ENCODE results near the gene SH3RF2. TPM values are rescaled to one million over a fixed set of nuclear protein-coding genes. Genes with fewer than 3 reads are reported as not detected.
A peak's percentile ranks its signal among the peaks of the same experiment; 100 is the strongest.
"Not testable (repeated sequence)": the region's sequence is repeated elsewhere in the genome, so short reads cannot be mapped to it uniquely, and the experiment has no call there.

SH3RF2 gene
- total RNA-seq, 1 experiment from 2014 or later, result 1.7 TPM

DNA sequence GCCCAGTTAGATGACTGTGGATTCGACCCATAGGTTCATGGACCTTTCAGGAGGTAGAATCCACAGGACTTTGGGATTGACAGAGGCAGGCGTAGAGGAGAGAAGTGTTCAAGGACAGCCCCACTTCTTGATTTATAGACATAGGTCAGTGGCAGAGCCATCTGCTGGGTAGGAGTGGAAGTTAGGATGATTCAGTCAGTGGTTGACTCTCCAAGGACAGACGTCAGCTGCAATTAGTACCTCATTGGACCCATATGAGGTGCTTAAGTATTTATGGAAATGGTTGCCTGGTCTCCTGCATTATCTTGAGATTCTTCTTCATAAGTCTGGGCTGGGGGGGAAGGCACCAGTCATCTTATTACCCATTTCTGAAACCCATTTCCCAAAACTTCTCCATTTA is 70.9 kb downstream of the SH3RF2 start:
- no peaks in the 10 kb centered on the region for H3K36me3 ChIP-seq (replicated peaks; ENCODE audit: control insufficient read depth, insufficient read depth, low read length)
- no peak overlapping the region for H3K4me3 ChIP-seq (ENCODE audit: insufficient read depth, low read depth, low read length)
- no peaks in the 10 kb centered on the region for H3K27me3 ChIP-seq (ENCODE audit: control insufficient read depth, insufficient read depth, low read length)
- peak; percentile 24 for DNase-seq

DNA sequence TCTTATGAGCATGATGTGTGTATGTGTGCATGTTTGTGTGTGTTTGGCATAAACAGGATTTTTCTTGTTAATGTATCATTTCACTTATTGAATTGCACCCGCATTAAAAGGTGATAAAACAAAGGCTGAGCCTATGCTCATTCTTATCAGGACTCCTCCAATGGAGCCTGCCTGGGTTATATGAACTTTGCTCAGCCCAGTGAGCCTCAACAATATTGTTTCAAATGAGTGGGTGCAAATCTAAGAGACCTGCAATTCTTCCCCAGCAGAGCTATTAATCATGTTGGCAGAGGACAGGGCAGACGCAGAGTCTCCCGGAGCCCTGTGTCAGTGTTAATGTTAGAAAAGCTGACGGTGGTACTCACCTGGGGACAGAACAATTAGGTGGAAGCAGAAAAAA is 71.6 kb downstream of the SH3RF2 start:
- no peak overlapping the region for H3K4me3 ChIP-seq (ENCODE audit: insufficient read depth, low read depth, low read length)
- DNase-seq, result no peak
- H3K36me3 ChIP-seq (replicated peaks; ENCODE audit: control insufficient read depth, insufficient read depth, low read length), result no peaks in the 10 kb centered on the region
- no peaks in the 10 kb centered on the region for H3K27me3 ChIP-seq (ENCODE audit: control insufficient read depth, insufficient read depth, low read length)

DNA sequence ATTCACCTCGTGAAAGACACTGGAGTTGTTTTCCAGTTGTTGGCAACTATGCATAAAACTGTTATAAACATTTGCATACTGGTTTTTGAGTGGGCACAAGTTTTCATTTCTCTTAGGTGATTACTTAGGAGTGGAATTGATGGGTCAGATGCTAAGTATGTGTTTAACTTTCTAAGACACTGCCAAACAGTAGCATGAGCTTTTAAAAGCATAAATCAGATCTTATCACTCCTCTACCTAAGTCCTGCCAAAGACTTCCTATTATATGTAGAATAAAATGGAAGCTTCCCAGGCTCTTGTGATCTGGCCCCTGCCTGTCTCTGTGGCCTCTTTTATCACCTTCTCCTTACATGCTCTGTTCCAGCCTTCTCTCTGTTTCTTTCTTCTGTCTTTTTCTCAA is 72.6 kb downstream of the SH3RF2 start:
- DNase-seq, result no peak
- no peaks in the 10 kb centered on the region for H3K36me3 ChIP-seq (replicated peaks; ENCODE audit: control insufficient read depth, insufficient read depth, low read length)

DNA sequence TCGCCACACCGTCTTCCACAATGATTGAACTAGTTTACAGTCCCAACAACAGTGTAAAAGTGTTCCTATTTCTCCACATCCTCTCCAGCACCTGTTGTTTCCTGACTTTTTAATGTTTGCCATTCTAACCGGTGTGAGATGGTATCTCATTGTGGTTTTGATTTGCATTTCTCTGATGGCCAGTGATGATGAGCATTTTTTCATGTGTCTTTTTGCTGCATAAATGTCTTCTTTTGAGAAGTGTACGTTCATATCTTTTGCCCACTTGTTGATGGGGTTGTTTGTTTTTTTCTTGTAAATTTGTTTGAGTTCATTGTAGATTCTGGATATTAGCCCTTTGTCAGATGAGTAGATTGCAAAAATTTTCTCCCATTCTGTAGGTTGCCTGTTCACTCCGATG is 74.1 kb downstream of the SH3RF2 start:
- not testable (repeated sequence) for H3K4me3 ChIP-seq (ENCODE audit: insufficient read depth, low read depth, low read length); H3K27me3 ChIP-seq (ENCODE audit: control insufficient read depth, insufficient read depth, low read length); DNase-seq; H3K36me3 ChIP-seq (replicated peaks; ENCODE audit: control insufficient read depth, insufficient read depth, low read length)

More for the DNA sequence above, 72.6 kb downstream of the SH3RF2 start:
- Histone ChIP-seq H3K4me3 (ENCODE audit: insufficient read depth, low read depth, low read length) (no peak overlapping the region), H3K27me3 (ENCODE audit: control insufficient read depth, insufficient read depth, low read length) (no peaks in the 10 kb centered on the region)

DNA sequence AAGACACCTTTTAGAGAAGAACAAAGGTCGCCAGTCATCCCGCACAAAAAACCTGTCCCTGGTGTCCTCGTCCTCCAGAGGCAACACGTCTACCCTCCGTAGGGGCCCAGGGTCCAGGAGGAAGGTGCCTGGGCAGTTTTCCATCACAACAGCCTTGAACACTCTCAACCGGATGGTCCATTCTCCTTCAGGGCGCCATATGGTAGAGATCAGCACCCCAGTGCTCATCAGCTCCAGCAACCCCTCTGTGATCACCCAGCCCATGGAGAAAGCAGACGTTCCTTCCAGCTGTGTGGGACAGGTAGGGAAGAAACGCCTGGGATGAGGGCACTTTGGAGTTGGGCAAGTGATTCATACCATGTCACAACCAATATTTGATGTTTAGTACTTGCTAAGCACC is 77.4 kb downstream of the SH3RF2 start:
- H3K27me3 ChIP-seq (ENCODE audit: control insufficient read depth, insufficient read depth, low read length), result no peaks in the 10 kb centered on the region
- H3K36me3 ChIP-seq (replicated peaks; ENCODE audit: control insufficient read depth, insufficient read depth, low read length), result no peaks in the 10 kb centered on the region
- H3K4me3 ChIP-seq (ENCODE audit: insufficient read depth, low read depth, low read length), result no peak overlapping the region
- no peak for DNase-seq

DNA sequence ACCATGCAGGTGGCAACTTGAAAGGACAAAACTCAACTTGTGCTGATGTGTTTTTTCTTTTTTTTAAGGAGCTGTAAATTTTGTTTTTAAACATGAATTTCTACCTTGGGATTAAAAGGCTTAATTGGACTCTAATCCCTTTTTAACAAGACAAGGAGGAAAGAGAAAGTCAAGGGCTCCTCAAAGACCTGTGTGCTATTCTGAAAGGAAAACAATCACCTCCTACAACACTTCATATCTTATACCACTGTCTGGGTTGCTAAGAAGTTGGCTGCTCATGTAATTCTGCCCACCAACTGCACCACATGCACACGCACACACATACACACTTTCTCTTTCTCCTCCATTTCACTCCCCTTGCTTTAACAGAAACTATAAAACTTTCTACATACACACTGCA is 78.6 kb downstream of the SH3RF2 start:
- H3K36me3 ChIP-seq (replicated peaks; ENCODE audit: control insufficient read depth, insufficient read depth, low read length), result no peaks in the 10 kb centered on the region
- H3K27me3 ChIP-seq (ENCODE audit: control insufficient read depth, insufficient read depth, low read length), result no peaks in the 10 kb centered on the region
- H3K4me3 ChIP-seq (ENCODE audit: insufficient read depth, low read depth, low read length), result no peak overlapping the region
- no peak for DNase-seq

DNA sequence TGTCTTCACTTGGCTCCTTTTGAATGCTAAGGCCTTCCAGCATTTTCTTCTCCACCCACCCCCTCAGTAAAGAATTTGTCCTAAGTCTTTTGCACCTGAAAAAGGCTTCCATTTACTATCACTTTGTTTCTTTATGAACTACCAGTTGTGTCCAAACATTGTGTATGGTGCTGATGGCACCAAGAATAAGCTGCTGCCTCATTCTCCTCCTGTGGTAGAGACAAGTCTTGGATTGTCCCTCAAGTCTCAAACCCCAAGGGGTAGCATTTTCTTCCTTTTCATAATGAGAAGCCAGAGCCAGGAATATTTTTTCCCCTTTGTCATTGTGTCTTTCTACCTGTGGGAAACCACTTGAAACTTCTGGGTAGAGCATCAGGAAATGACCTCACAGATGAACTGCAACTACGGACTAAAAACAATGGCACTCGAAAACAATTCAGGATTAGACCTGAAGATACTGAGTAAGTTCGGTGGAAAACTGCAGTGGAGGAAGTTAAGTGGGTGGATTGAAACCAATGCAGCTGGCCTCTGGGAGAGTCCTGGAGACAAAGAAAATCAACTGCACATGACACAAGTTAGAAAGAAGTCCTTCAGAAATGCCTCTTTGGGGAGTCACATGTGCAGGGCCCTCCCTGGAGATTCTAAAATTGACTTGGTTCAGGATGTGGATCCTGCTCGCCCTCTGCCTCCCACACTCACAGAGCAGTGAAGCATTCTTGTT is 80.5 kb downstream of the SH3RF2 start:
- no peaks in the 10 kb centered on the region for H3K27me3 ChIP-seq (ENCODE audit: control insufficient read depth, insufficient read depth, low read length)
- H3K4me3 ChIP-seq (ENCODE audit: insufficient read depth, low read depth, low read length), result no peak overlapping the region
- no peaks in the 10 kb centered on the region for H3K36me3 ChIP-seq (replicated peaks; ENCODE audit: control insufficient read depth, insufficient read depth, low read length)
- DNase-seq, result no peak

DNA sequence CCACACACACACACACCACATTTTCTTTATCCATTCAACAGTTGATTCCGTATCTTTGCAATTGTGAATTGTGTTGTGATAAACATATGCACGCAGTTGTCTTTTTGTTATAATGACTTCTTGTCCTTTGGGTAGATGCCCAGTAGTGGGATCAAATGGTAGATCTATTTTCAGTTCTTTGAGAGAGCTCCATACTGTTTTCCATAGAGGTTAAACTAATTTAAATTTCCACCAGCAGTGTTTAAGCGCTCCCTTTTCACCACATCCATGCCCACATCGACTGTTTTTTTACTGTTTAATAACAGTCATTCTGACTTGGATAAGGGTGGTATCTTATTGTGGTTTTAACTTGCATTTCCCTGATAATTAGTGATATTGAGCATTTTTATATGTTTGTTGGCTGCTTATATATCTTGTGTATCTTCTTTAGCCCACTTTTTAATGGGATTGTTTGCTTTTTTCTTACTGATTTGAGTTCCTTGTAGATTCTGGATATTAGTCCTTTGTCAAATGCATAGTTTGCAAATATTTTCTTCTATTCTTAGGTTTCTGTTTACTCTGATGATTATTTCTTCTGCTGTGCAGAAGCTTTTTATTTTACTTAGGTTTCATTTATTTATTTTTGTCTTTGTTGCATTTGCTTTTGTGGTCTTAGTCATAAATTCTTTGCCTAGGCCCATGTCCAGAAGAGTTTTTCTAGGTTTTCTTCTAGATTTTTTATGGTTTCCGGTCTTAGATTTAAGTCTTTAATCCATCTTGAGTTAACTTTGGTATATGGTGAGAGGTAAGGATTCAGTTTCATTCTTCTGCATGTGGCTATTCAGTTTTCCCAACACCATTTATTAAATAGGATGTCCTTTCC is 82.4 kb downstream of the SH3RF2 start:
- no peaks in the 10 kb centered on the region for H3K36me3 ChIP-seq (replicated peaks; ENCODE audit: control insufficient read depth, insufficient read depth, low read length)
- DNase-seq, result no peak
- no peaks in the 10 kb centered on the region for H3K27me3 ChIP-seq (ENCODE audit: control insufficient read depth, insufficient read depth, low read length)
- no peak overlapping the region for H3K4me3 ChIP-seq (ENCODE audit: insufficient read depth, low read depth, low read length)

DNA sequence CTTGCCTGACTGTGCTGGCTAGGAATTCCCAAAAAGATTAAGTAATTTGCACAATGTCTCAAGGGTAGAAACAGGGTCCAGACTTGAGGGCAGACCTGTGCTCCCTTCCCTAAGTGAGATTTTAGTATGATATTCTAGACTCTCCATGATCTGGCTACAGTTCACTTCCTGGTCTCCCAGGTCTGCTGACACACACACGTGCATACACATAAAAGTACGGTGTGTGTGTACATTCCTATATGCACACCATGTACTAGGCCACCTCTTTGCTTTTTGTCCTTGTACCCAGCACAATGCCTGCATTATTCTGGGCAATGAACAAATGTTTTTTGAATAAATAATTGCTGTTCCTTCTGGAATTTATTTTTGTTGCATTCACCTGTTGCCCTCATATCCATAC is 83.7 kb downstream of the SH3RF2 start:
- DNase-seq, result no peak
- no peaks in the 10 kb centered on the region for H3K36me3 ChIP-seq (replicated peaks; ENCODE audit: control insufficient read depth, insufficient read depth, low read length)
- H3K4me3 ChIP-seq (ENCODE audit: insufficient read depth, low read depth, low read length), result no peak overlapping the region
- no peaks in the 10 kb centered on the region for H3K27me3 ChIP-seq (ENCODE audit: control insufficient read depth, insufficient read depth, low read length)

DNA sequence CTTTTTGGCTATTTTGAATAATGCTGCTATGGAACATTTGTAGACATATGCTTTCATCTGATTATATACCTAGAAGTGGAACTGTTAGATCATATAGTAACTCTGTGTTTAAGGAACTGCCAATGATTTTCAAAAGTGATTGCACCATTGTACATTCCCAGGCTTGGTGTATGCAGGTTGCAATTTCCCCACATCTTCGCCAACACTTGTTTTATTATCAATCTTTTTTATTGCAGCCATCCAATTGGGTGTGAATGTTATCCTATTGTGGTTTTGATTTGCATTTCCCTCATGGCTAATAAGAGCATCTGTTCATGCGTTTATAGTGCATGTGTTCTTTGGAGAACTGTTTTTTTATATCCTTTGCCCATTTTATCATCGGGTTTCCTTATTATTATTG is 87.7 kb downstream of the SH3RF2 start:
- no peak overlapping the region for H3K4me3 ChIP-seq (ENCODE audit: insufficient read depth, low read depth, low read length)

DNA sequence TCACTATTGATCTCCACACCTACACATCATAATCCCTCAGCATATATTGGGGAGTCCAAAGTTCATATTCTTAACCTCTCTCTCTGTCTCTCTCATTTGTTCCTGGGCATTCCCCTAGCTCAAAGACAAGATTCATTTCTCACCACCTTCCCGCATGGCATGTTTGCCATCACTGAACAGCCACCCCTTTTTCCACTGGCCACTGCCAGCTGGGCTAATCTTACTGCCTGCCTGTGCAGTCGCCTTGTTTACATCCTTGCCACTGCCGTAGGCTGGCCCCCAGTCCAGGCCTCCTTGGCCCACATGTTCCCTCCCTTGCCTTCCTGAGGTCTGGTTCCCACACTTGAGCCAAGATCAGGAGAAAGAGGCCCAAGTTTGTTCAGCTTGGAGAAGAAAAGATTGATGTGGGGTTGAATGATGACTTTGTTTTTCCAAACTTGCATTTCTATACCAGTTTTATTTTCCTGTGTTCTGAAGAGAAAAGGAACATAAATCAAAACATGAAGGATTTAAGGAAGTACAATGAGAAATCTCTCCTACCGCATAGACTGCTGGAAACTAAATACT is 88.8 kb downstream of the SH3RF2 start:
- no peak for DNase-seq
- Histone ChIP-seq H3K27me3 (ENCODE audit: control insufficient read depth, insufficient read depth, low read length) (no peaks in the 10 kb centered on the region), H3K4me3 (ENCODE audit: insufficient read depth, low read depth, low read length) (no peak overlapping the region), H3K36me3 (replicated peaks; ENCODE audit: control insufficient read depth, insufficient read depth, low read length) (no peaks in the 10 kb centered on the region)

More for the DNA sequence above, 87.7 kb downstream of the SH3RF2 start:
- H3K36me3 ChIP-seq (replicated peaks; ENCODE audit: control insufficient read depth, insufficient read depth, low read length), result no peaks in the 10 kb centered on the region
- no peak for DNase-seq
- H3K27me3 ChIP-seq (ENCODE audit: control insufficient read depth, insufficient read depth, low read length), result no peaks in the 10 kb centered on the region

DNA sequence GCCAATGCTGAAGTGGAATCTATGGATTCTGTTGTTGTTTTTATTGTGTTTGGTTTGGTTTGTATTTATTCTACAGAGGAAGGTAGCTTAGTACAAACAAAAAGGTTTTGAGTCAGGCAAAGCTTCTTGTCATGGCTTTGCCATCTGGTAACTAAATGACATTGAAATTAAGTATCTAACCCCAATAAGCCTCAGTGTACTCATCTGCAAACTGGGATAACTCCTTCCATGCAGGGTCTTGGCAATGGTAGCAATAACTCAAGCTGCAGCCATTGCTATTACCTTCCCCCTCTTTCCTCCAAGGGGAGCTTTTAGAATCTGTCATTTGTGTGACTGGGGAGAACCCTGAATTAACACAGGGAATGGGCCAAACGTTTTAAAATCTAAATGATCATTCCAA is 89.3 kb downstream of the SH3RF2 start:
- Histone ChIP-seq H3K36me3 (replicated peaks; ENCODE audit: control insufficient read depth, insufficient read depth, low read length) (no peaks in the 10 kb centered on the region), H3K27me3 (ENCODE audit: control insufficient read depth, insufficient read depth, low read length) (no peaks in the 10 kb centered on the region), H3K4me3 (ENCODE audit: insufficient read depth, low read depth, low read length) (no peak overlapping the region)
- no peak for DNase-seq

DNA sequence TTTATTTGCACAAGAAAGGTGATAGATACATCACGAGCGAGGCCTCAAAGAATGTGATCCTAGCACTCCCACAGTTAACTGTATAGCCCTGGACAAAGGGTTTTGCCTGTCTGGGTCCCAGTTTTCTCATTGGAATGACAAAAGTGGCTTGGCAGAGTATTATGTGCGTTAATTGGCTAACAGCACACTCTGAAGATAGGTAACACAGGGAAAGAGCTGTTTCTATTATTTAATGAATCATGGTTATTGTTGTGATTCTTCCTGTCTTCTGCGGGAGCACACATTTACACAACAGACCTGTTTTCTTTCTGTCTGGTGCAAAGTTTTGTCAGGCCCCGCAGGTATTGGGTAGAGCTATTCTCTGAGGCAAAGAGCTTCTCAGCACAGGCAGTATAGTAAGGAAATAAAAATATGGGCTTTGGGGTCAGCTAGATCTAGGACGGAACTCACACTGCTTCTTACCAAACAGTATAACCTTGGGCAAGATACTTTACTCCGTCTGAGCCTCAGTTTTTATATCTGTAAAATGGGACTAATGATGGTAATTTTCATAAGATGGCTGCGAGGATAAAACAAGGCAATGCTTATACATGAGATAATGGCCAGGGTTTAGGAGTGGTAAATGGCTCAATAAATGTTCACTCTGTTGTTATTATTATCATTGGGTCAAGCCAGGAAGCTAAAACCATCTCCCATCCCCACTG is 90.1 kb downstream of the SH3RF2 start:
- Histone ChIP-seq H3K4me3 (ENCODE audit: insufficient read depth, low read depth, low read length) (no peak overlapping the region), H3K27me3 (ENCODE audit: control insufficient read depth, insufficient read depth, low read length) (no peaks in the 10 kb centered on the region), H3K36me3 (replicated peaks; ENCODE audit: control insufficient read depth, insufficient read depth, low read length) (no peaks in the 10 kb centered on the region)
- peak; percentile 37 for DNase-seq

DNA sequence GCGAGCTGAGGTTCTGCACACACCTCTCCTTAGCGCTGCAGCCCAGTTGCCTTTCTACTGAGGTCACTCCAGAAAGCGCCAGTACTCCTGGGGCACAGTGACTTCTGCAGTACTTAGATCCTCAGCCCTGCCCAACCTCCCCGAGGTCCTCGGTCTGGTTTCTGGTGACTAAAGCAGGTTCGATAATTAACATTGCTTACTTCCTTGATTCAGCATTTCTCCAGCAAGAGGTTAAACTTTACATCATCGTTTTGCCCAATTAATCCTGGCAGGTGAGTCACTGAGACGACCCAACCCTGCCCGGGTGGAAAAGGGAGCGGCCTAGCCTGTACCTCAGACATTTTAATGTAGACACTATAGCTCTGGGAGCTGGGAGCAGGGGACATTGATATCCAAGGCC is 91.4 kb downstream of the SH3RF2 start:
- Histone ChIP-seq H3K27me3 (ENCODE audit: control insufficient read depth, insufficient read depth, low read length) (no peaks in the 10 kb centered on the region), H3K4me3 (ENCODE audit: insufficient read depth, low read depth, low read length) (no peak overlapping the region), H3K36me3 (replicated peaks; ENCODE audit: control insufficient read depth, insufficient read depth, low read length) (no peaks in the 10 kb centered on the region)
- DNase-seq, result no peak
